IMR-90 (cell line): ENCODE data around the gene CRIM1. TPM values are rescaled to one million over a fixed set of nuclear protein-coding genes. Genes with fewer than 3 reads are reported as not detected.
A peak's percentile ranks its signal among the peaks of the same experiment; 100 is the strongest.

ENCODE experiments used
- ATAC-seq: fragments of 200-7000 bp; cut with Tn5 transposase; 2 replicates; pipeline ENCODE4 v1.9.1; 2020; ENCODE audit warnings: low read depth, mild to moderate bottlenecking, moderate library complexity
- BruUV-seq: library from RNA; stranded (reverse); fragments of 400-500 nt; replicated peaks from 2 replicates; lab custom pipeline; 2021; lab: Mats Ljungman, UMichigan
- CTCF ChIA-PET: fragments of 300-600 bp; formaldehyde crosslinking; extraction: SDS; loops from one replicate; lab custom pipeline; 2021; ENCODE audit warnings: antibody characterized with exemption; lab: Yijun Ruan, JAX
- POLR2A ChIA-PET: fragments of 300-600 bp; sonication (Branson Sonifier 250); formaldehyde crosslinking; loops from one replicate; lab custom pipeline; 2022; ENCODE audit warnings: antibody characterized with exemption; ENCODE audit not compliant: unreplicated experiment; lab: Charles Lee
- DNase-seq: peaks from one replicate; pipeline ENCODE4 v3.0.0; 2013
- H2AFZ ChIP-seq: replicated peaks from 2 replicates; pipeline ENCODE3; 2013; ENCODE audit warnings: low read length, mild to moderate bottlenecking; ENCODE audit not compliant: poor library complexity
- H2AK5ac ChIP-seq: 2 replicates; pipeline ENCODE4 v1.6.1; 2013; ENCODE audit warnings: low read depth, low read length, inconsistent platforms
- H2AK9ac ChIP-seq: replicated peaks from 2 replicates; pipeline ENCODE3; 2013; ENCODE audit warnings: mild to moderate bottlenecking, low read depth, low read length, moderate library complexity; ENCODE audit not compliant: poor library complexity
- H2BK120ac ChIP-seq: 2 replicates; pipeline ENCODE4 v1.6.1; 2013; ENCODE audit warnings: low read depth, low read length, inconsistent platforms
- H2BK15ac ChIP-seq: 3 replicates; pipeline ENCODE4 v1.6.1; 2013; ENCODE audit warnings: low read depth, low read length, inconsistent platforms
- H2BK20ac ChIP-seq: 2 replicates; pipeline ENCODE4 v1.6.1; 2013; ENCODE audit warnings: low read depth, mild to moderate bottlenecking, inconsistent platforms, low read length, moderate library complexity
- H2BK5ac ChIP-seq: 2 replicates; pipeline ENCODE4 v1.6.1; 2013; ENCODE audit warnings: mild to moderate bottlenecking, low read depth, low read length, inconsistent platforms; ENCODE audit not compliant: poor library complexity, severe bottlenecking
- H3K14ac ChIP-seq: replicated peaks from 2 replicates; pipeline ENCODE4 v1.6.1; 2013; ENCODE audit warnings: low read depth, low read length, inconsistent platforms
- H3K18ac ChIP-seq: 2 replicates; pipeline ENCODE4 v1.6.1; 2013; ENCODE audit warnings: low read depth, low read length, control low read depth
- H3K23ac ChIP-seq: 2 replicates; pipeline ENCODE4 v1.6.1; 2013; ENCODE audit warnings: low read depth, low read length, inconsistent platforms
- H3K27ac ChIP-seq: 2 replicates; pipeline ENCODE4 v1.5.1; 2013; ENCODE audit warnings: mild to moderate bottlenecking, control low read depth, low read length; ENCODE audit not compliant: insufficient read depth
- H3K27me3 ChIP-seq: 2 replicates; pipeline ENCODE4 v1.6.1; 2013; ENCODE audit warnings: low read length; ENCODE audit not compliant: control insufficient read depth, insufficient read depth
- H3K36me3 ChIP-seq: 2 replicates; pipeline ENCODE4 v1.6.1; 2013; ENCODE audit warnings: low read length, mixed read lengths; ENCODE audit not compliant: control insufficient read depth, insufficient read depth
- H3K4ac ChIP-seq: 2 replicates; pipeline ENCODE4 v1.6.1; 2013; ENCODE audit warnings: low read depth, low read length, inconsistent platforms
- H3K4me1 ChIP-seq: 2 replicates; pipeline ENCODE4 v1.6.1; 2013; ENCODE audit warnings: low read length, mixed read lengths; ENCODE audit not compliant: control insufficient read depth, insufficient read depth
- H3K4me2 ChIP-seq: 2 replicates; pipeline ENCODE4 v1.6.1; 2013; ENCODE audit warnings: low read depth, mild to moderate bottlenecking, control low read depth, low read length, moderate library complexity
- H3K4me3 ChIP-seq: 2 replicates; pipeline ENCODE4 v1.5.1; 2013; ENCODE audit warnings: low read depth, mild to moderate bottlenecking, control low read depth, low read length, moderate library complexity; ENCODE audit not compliant: insufficient read depth
- H3K56ac ChIP-seq: 2 replicates; pipeline ENCODE4 v1.6.1; 2013; ENCODE audit warnings: low read length, inconsistent platforms; ENCODE audit not compliant: insufficient read depth; ENCODE audit errors: extremely low read depth
- H3K79me1 ChIP-seq, 2 experiments: 2 replicates each; pipeline ENCODE4 v1.6.1; 2013; ENCODE audit warnings: low read length in 2 of 2, inconsistent platforms in 1 of 2, low read depth in 1 of 2
- H3K9ac ChIP-seq: 2 replicates; pipeline ENCODE4 v1.6.1; 2013; ENCODE audit warnings: low read depth, low read length, control low read depth
- H3K9me1 ChIP-seq: 2 replicates; pipeline ENCODE4 v1.6.1; 2013; ENCODE audit warnings: low read length, inconsistent platforms; ENCODE audit not compliant: insufficient read depth
- H3K9me3 ChIP-seq: 2 replicates; pipeline ENCODE4 v1.6.1; 2013; ENCODE audit warnings: low read length; ENCODE audit not compliant: control insufficient read depth, insufficient read depth
- H4K20me1 ChIP-seq: 2 replicates; pipeline ENCODE4 v1.6.1; 2013; ENCODE audit warnings: low read length, inconsistent platforms; ENCODE audit not compliant: insufficient read depth
- H4K5ac ChIP-seq: 2 replicates; pipeline ENCODE4 v1.6.1; 2013; ENCODE audit warnings: mild to moderate bottlenecking, low read depth, low read length, control low read depth
- H4K8ac ChIP-seq, 2 experiments: 2 replicates each; pipeline ENCODE4 v1.6.1; 2013; ENCODE audit warnings: low read depth in 2 of 2, low read length in 2 of 2, control low read depth in 1 of 2, inconsistent platforms in 1 of 2
- H4K91ac ChIP-seq: 2 replicates; pipeline ENCODE4 v1.6.1; 2013; ENCODE audit warnings: low read depth, low read length, inconsistent platforms; ENCODE audit not compliant: insufficient read depth
- CEBPB ChIP-seq: IDR thresholded peaks from 2 replicates; pipeline ENCODE4 v1.6.1; 2012; ENCODE audit warnings: low read depth, low read length, improper control_type of control experiment
- MAFK ChIP-seq: IDR thresholded peaks from 2 replicates; pipeline ENCODE4 v1.6.1; 2012; ENCODE audit warnings: low read depth, low read length, improper control_type of control experiment
- SMC3 ChIP-seq: fragments of 150-350 bp; IDR thresholded peaks from 2 replicates; pipeline ENCODE4 v1.6.1; 2016; ENCODE audit warnings: low read depth, mild to moderate bottlenecking, antibody characterized with exemption, low read length, moderate library complexity
- WGBS, 2 experiments: methylation state at CpG; one replicate each; pipeline versions ENCODE4 v1.1.5 to v1.1.7; 2013; ENCODE audit warnings: missing lambda C conversion rate in 2 of 2; ENCODE audit not compliant: insufficient read length in 1 of 2; ENCODE audit errors: extremely low coverage in 2 of 2; 5-methylcytosine and 5-hydroxymethylcytosine counted together
- dilution Hi-C: fragments of 300-500 bp; cut with HindIII; formaldehyde crosslinking; loops from one replicate; pipeline ENCODE4 v1.14.3; 2018; ENCODE audit warnings: low sequenced_read_pairs; ENCODE audit not compliant: unreplicated experiment
- in situ Hi-C: fragments of 300-500 bp; cut with MboI; formaldehyde crosslinking; loops from 3 replicates; pipeline ENCODE4 v1.14.3; 2019; ENCODE audit warnings: low sequenced_read_pairs, inconsistent platforms, mixed read lengths
- intact Hi-C: fragments of 100-400 bp; cut with micrococcal nuclease; formaldehyde crosslinking; loops from 2 replicates; pipeline ENCODE4 v1.10.0; 2022
- polyA plus RNA-seq, 3 experiments: library from polyadenylated mRNA; depleted of rRNA; stranded (reverse); fragments of >200 nt; gene quantifications; 2 replicates each; pipeline ENCODE4 v1.2.3, GENCODE V29; 2012; ENCODE audit warnings: low replicate concordance in 1 of 3
- total RNA-seq: library from RNA; depleted of rRNA; stranded (reverse); fragments of >200 nt; gene quantifications from 2 replicates; pipeline ENCODE4 v1.2.3, GENCODE V29; 2012

The CRIM1 gene
- total and polyA plus RNA-seq, 2 of the 4 experiments (the other 2 are of a cell fraction), result 285 to 490 TPM

- Histone ChIP-seq H4K91ac (no peak overlapping the region), H2BK15ac (no peak overlapping the region), H4K8ac (peak overlapping the region in 1 of 2 experiments; percentile 31; a peak in 1 of 4 replicates), H3K14ac (no peak overlapping the region), H2AK9ac (no peak overlapping the region), H2AFZ (no peak overlapping the region), H2BK5ac (peak overlapping the region; percentile 66), H4K5ac (no peak overlapping the region), H2BK20ac (no peak overlapping the region), H3K18ac (no peak overlapping the region), H2BK120ac (no peak overlapping the region), H3K9me1 (peaks cover 23% of the 10 kb centered on the region), H3K4me3 (no peak overlapping the region), H3K36me3 (peaks cover 53% of the 10 kb centered on the region), H3K27ac (no peak overlapping the region), H4K20me1 (peaks cover 4% of the 10 kb centered on the region; the same call in 1 of the 2 replicates), H3K4ac (no peak overlapping the region), H3K9ac (no peak overlapping the region), H3K56ac (no peak overlapping the region), H3K4me2 (no peak overlapping the region), H3K9me3 (no peaks in the 10 kb centered on the region), H3K4me1 (peaks cover 12% of the 10 kb centered on the region), H3K79me1 (peaks cover 14 to 72% of the 10 kb centered on the region in 2 experiments; a peak in 3 of 4 replicates), H2AK5ac (no peak overlapping the region), H3K23ac (peak overlapping the region; percentile 25; the same call in 1 of the 2 replicates), H3K27me3 (no peaks in the 10 kb centered on the region)
- in situ Hi-C loops, result no loop called here
- POLR2A ChIA-PET, result no interaction called here
- no TSS peak for BruUV-seq
- dilution Hi-C loops, result no loop called here
- DNase-seq (no peak), ATAC-seq (no peak)
- WGBS, 2 experiments, result 100% methylated on average over 1 of the region's 11 CpGs; no CpG with 5 or more reads in 1 of the 2 experiments
- intact Hi-C loops, result no loop called here
- CTCF ChIA-PET, result no interaction called here
- peak; percentile 95 for TF ChIP-seq MAFK
- TF ChIP-seq CEBPB, result no peak
- no peak for TF ChIP-seq SMC3
Measured at GRCh38 chr2:36540986-36541754, 185.6 kb downstream of the CRIM1 start.
